GM12878 (cell line): ENCODE results near the gene OPN4. TPM values are rescaled to one million over a fixed set of nuclear protein-coding genes. Genes with fewer than 3 reads are reported as not detected.

ENCODE experiments used
- ATAC-seq: fragments of 200-7000 bp; cut with Tn5 transposase; 3 replicates; pipeline ENCODE4 v1.9.1; 2020; ENCODE audit warnings: mild to moderate bottlenecking, moderate library complexity
- BruUV-seq: library from RNA; stranded (reverse); fragments of 400-500 nt; replicated peaks from 2 replicates; lab custom pipeline; 2021; lab: Mats Ljungman, UMichigan
- CTCF ChIA-PET: fragments of 300-600 bp; sonication (Branson Sonifier 250); formaldehyde crosslinking; extraction: SDS; loops from one replicate; lab custom pipeline; 2021; ENCODE audit warnings: inconsistent platforms; lab: Yijun Ruan, JAX
- POLR2A ChIA-PET: fragments of 350-600 bp; formaldehyde crosslinking; extraction: SDS; loops from one replicate; lab custom pipeline; 2021; ENCODE audit warnings: inconsistent platforms; lab: Charles Lee
- RAD21 ChIA-PET: fragments of 300-600 bp; sonication (Branson Sonifier 250); formaldehyde crosslinking; loops from one replicate; lab custom pipeline; 2023; ENCODE audit warnings: antibody characterized with exemption; ENCODE audit not compliant: unreplicated experiment; lab: Charles Lee
- SMC1A ChIA-PET: fragments of 300-600 bp; sonication (Branson Sonifier 250); formaldehyde crosslinking; loops from one replicate; lab custom pipeline; 2023; ENCODE audit not compliant: unreplicated experiment, uncharacterized antibody; lab: Charles Lee
- DNase-seq: peaks from one replicate; pipeline ENCODE4 v3.0.0-alpha.2; 2011; ENCODE audit warnings: low read depth, low spot score
- FAIRE-seq: peaks from 3 replicates; lab custom pipeline; 2011; peaks lifted over from hg19 to GRCh38; lab: Jason Lieb, UNC
- H2AFZ ChIP-seq: 2 replicates; pipeline ENCODE4 v1.6.0; 2011; ENCODE audit warnings: low read depth, low read length, control low read depth; ENCODE audit not compliant: control insufficient read depth
- H3K27ac ChIP-seq: 2 replicates; pipeline ENCODE4 v1.5.1; 2011; ENCODE audit warnings: control low read depth; ENCODE audit not compliant: control insufficient read depth, insufficient read depth
- H3K27me3 ChIP-seq, 2 experiments: replicated peaks in 1 of 2; 2 replicates each; pipeline versions ENCODE4 v1.6.0 to v1.6.1; 2011; ENCODE audit warnings: low read length in 1 of 2; ENCODE audit not compliant: control insufficient read depth in 2 of 2, insufficient read depth in 2 of 2
- H3K36me3 ChIP-seq, 2 experiments: 2 replicates each; pipeline ENCODE4 v1.5.1; 2011; ENCODE audit warnings: low read length in 1 of 2; ENCODE audit not compliant: control insufficient read depth in 2 of 2, insufficient read depth in 2 of 2
- H3K4me1 ChIP-seq: 2 replicates; pipeline ENCODE4 v1.6.1; 2011; ENCODE audit warnings: mild to moderate bottlenecking, low read length, moderate library complexity, mixed read lengths; ENCODE audit not compliant: control insufficient read depth, insufficient read depth
- H3K4me2 ChIP-seq: 2 replicates; pipeline ENCODE4 v1.6.0; 2011; ENCODE audit warnings: control low read depth; ENCODE audit not compliant: control insufficient read depth, insufficient read depth
- H3K4me3 ChIP-seq: fragments of 200-600 bp; sonication (generic); 2 replicates; pipeline ENCODE4 v1.5.1; 2016
- H3K79me2 ChIP-seq: 2 replicates; pipeline ENCODE4 v1.6.0; 2011; ENCODE audit warnings: low read length; ENCODE audit not compliant: control insufficient read depth, insufficient read depth
- H3K9ac ChIP-seq: 2 replicates; pipeline ENCODE4 v1.8.0; 2011; ENCODE audit warnings: low read length, control low read depth, mixed read lengths; ENCODE audit not compliant: control insufficient read depth, insufficient read depth
- H3K9me3 ChIP-seq: replicated peaks from 3 replicates; pipeline ENCODE4 v1.5.1; 2011; ENCODE audit warnings: mild to moderate bottlenecking, low read length; ENCODE audit not compliant: control insufficient read depth, insufficient read depth
- H4K20me1 ChIP-seq: 2 replicates; pipeline ENCODE4 v1.6.0; 2011; ENCODE audit not compliant: control insufficient read depth, insufficient read depth
- NR2C2 ChIP-seq: IDR thresholded peaks from 2 replicates; pipeline ENCODE4 v1.6.1; 2011; ENCODE audit warnings: borderline replicate concordance, low read depth; ENCODE audit not compliant: control insufficient read depth, insufficient read length
- WRNIP1 ChIP-seq: IDR thresholded peaks from 2 replicates; pipeline ENCODE4 v1.6.1; 2011; ENCODE audit warnings: low read depth, low read length, improper control_type of control experiment, borderline replicate concordance
- ZNF217 ChIP-seq: fragments of 450-650 bp; IDR thresholded peaks from 2 replicates; pipeline ENCODE4 v1.6.1; 2017; ENCODE audit warnings: antibody characterized with exemption, mild to moderate bottlenecking
- ZNF622 ChIP-seq: fragments of 450-650 bp; IDR thresholded peaks from 2 replicates; pipeline ENCODE4 v1.6.1; 2017; ENCODE audit warnings: mild to moderate bottlenecking, inconsistent platforms
- WGBS: methylation state at CpG from one replicate; pipeline ENCODE4 v1.1.6; 2016; ENCODE audit warnings: low lambda C conversion rate; ENCODE audit not compliant: insufficient replicate concordance, insufficient coverage; ENCODE audit errors: missing lambda C conversion rate; 5-methylcytosine and 5-hydroxymethylcytosine counted together
- in situ Hi-C: fragments of 300-500 bp; cut with MboI; formaldehyde crosslinking; loops from 9 replicates; pipeline ENCODE4 v1.14.3; 2018; ENCODE audit warnings: mixed read lengths
- intact Hi-C: fragments of 100-400 bp; cut with micrococcal nuclease; formaldehyde crosslinking; loops from one replicate; pipeline ENCODE4 v1.14.2; 2022; ENCODE audit not compliant: unreplicated experiment
- polyA plus RNA-seq, 11 experiments: library from polyadenylated mRNA; depleted of rRNA in 4 of 11; unstranded in 6 of 11; stranded (reverse) in 5 of 11; fragments of >200 nt; fragmentation: Nextera tagmentation in 4 of 11; fragmentation: Illumina TruSeq in 1 of 11; extraction: Ambion mirVana in 4 of 11; extraction: Trizol in 1 of 11; gene quantifications; 1 replicate in 1 of 11; 2 replicates in 10 of 11; pipeline versions ENCODE4 v1.2.1 to v1.2.3, GENCODE V29; 2011 to 2016; ENCODE audit warnings: inconsistent platforms in 2 of 11, missing spikeins in 2 of 11, low read depth in 1 of 11
- total RNA-seq, 4 experiments: library from RNA; depleted of rRNA in 3 of 4; stranded (reverse); fragments of >200 nt in 3 of 4; fragmentation: Illumina TruSeq in 1 of 4; extraction: Trizol in 1 of 4; gene quantifications; 2 replicates each; pipeline versions ENCODE4 v1.2.1 to v1.2.3, GENCODE V29; 2013 to 2021
- TF ChIP-seq, protein P1 (sequence below): fragments of 450-650 bp; IDR thresholded peaks from 2 replicates; pipeline ENCODE4 v1.6.1; 2017; ENCODE audit warnings: mild to moderate bottlenecking
- TF ChIP-seq, protein P2 (sequence below): IDR thresholded peaks from 2 replicates; pipeline ENCODE4 v1.6.1; 2011; ENCODE audit warnings: mild to moderate bottlenecking, low read depth, low read length, moderate library complexity; ENCODE audit not compliant: insufficient replicate concordance
- TF ChIP-seq, protein P3 (sequence below): fragments of 450-650 bp; IDR thresholded peaks from 2 replicates; pipeline ENCODE4 v1.6.1; 2016; ENCODE audit warnings: mild to moderate bottlenecking
- TF ChIP-seq, protein P4 (sequence below): fragments of 450-650 bp; IDR thresholded peaks from 2 replicates; pipeline ENCODE4 v1.6.1; 2017; ENCODE audit warnings: mild to moderate bottlenecking, low read depth, inconsistent platforms; ENCODE audit not compliant: poor library complexity, severe bottlenecking

OPN4 gene
- total and polyA plus RNA-seq, 10 of the 15 experiments (the other 5 are each of a cell fraction or from before 2014, with no cell fraction given): not detected

DNA sequence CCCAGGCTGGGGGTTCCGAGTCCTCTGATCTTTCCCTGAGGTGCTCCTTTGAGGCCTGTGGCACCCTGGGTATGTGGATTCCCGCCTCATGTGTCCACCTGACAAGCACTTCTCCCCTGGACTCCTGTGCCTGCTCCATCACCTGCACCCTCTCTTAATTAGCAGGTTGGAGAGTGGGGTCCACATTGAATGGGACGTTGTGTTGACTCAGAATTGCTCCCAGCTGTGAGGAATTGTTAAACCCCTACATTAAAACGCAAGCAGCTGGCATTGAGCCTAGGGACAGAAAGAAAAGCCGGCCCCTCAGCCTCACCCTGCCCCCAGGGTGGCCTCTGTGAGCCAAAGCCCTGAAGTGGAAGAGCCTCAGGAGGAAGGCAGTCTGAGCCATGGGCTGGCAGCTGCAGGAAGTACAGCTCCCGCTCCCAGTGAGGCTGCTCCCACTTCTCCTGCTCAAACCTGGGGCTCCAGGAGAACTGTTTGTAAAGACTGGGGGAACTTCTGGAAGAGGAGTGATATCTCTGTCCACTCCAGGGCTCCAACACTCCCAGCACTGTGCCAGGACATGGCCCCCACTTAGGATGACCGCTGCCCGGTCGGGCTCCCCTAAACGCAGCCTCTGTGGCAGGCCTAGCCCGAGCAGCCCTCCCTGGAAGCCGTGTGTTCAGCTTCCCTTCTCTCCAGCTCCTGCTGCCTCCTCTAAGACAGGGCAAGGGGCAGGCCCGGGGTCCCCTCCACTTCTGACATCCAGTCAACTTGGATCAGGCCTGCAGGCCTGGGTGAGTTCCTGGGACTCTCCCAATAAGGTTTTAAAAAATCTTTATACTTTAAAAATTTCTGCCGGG, 1.8 kb upstream of the OPN4 start:
- DNase-seq (no peak), ATAC-seq (no peak), FAIRE-seq (no peak)
- TF ChIP-seq, protein P1, sequence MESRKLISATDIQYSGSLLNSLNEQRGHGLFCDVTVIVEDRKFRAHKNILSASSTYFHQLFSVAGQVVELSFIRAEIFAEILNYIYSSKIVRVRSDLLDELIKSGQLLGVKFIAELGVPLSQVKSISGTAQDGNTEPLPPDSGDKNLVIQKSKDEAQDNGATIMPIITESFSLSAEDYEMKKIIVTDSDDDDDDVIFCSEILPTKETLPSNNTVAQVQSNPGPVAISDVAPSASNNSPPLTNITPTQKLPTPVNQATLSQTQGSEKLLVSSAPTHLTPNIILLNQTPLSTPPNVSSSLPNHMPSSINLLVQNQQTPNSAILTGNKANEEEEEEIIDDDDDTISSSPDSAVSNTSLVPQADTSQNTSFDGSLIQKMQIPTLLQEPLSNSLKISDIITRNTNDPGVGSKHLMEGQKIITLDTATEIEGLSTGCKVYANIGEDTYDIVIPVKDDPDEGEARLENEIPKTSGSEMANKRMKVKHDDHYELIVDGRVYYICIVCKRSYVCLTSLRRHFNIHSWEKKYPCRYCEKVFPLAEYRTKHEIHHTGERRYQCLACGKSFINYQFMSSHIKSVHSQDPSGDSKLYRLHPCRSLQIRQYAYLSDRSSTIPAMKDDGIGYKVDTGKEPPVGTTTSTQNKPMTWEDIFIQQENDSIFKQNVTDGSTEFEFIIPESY: no peak
- TF ChIP-seq ZNF217: no peak
- TF ChIP-seq ZNF622: no peak
- TF ChIP-seq WRNIP1: no peak
- no peak for TF ChIP-seq NR2C2
- TF ChIP-seq, protein P2, sequence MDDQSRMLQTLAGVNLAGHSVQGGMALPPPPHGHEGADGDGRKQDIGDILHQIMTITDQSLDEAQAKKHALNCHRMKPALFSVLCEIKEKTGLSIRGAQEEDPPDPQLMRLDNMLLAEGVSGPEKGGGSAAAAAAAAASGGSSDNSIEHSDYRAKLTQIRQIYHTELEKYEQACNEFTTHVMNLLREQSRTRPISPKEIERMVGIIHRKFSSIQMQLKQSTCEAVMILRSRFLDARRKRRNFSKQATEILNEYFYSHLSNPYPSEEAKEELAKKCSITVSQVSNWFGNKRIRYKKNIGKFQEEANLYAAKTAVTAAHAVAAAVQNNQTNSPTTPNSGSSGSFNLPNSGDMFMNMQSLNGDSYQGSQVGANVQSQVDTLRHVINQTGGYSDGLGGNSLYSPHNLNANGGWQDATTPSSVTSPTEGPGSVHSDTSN: no peak
- TF ChIP-seq, protein P3, sequence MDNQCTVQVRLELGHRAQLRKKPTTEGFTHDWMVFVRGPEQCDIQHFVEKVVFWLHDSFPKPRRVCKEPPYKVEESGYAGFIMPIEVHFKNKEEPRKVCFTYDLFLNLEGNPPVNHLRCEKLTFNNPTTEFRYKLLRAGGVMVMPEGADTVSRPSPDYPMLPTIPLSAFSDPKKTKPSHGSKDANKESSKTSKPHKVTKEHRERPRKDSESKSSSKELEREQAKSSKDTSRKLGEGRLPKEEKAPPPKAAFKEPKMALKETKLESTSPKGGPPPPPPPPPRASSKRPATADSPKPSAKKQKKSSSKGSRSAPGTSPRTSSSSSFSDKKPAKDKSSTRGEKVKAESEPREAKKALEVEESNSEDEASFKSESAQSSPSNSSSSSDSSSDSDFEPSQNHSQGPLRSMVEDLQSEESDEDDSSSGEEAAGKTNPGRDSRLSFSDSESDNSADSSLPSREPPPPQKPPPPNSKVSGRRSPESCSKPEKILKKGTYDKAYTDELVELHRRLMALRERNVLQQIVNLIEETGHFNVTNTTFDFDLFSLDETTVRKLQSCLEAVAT: no peak
- TF ChIP-seq, protein P4, sequence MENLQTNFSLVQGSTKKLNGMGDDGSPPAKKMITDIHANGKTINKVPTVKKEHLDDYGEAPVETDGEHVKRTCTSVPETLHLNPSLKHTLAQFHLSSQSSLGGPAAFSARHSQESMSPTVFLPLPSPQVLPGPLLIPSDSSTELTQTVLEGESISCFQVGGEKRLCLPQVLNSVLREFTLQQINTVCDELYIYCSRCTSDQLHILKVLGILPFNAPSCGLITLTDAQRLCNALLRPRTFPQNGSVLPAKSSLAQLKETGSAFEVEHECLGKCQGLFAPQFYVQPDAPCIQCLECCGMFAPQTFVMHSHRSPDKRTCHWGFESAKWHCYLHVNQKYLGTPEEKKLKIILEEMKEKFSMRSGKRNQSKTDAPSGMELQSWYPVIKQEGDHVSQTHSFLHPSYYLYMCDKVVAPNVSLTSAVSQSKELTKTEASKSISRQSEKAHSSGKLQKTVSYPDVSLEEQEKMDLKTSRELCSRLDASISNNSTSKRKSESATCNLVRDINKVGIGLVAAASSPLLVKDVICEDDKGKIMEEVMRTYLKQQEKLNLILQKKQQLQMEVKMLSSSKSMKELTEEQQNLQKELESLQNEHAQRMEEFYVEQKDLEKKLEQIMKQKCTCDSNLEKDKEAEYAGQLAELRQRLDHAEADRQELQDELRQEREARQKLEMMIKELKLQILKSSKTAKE: no peak
- no peaks in the 10 kb centered on the region for H3K4me1 ChIP-seq
- H4K20me1 ChIP-seq: no peaks in the 10 kb centered on the region; the same call in 1 of the 2 replicates
- CTCF ChIA-PET: no interaction called here
- no peaks in the 10 kb centered on the region for H3K9me3 ChIP-seq
- in situ Hi-C loops (no loop called here), intact Hi-C loops (no loop called here)
- H3K79me2 ChIP-seq: no peaks in the 10 kb centered on the region
- H3K27ac ChIP-seq: no peak overlapping the region
- no TSS peak for BruUV-seq
- SMC1A ChIA-PET: interaction anchor here (1.2 kb wide), 1 partner anchor 10 kb away, joined by 4 read pairs; no protein-coding TSS in a partner anchor
- H3K4me2 ChIP-seq: no peak overlapping the region
- H3K36me3 ChIP-seq: no peaks in the 10 kb centered on the region
- RAD21 ChIA-PET: no interaction called here
- H3K9ac ChIP-seq: no peak overlapping the region
- POLR2A ChIA-PET: no interaction called here
- H3K4me3 ChIP-seq: no peak overlapping the region
- H3K27me3 ChIP-seq: no peaks in the 10 kb centered on the region; a peak in 1 of 4 replicates
- 33% methylated on average over 14 of the region's 14 CpGs for WGBS
- no peak overlapping the region for H2AFZ ChIP-seq
